Measurements from ENCODE around the gene HSD17B1. TPM values are rescaled to one million over a fixed set of nuclear protein-coding genes. Genes with fewer than 3 reads are reported as not detected.
A peak's percentile ranks its signal among the peaks of the same experiment; 100 is the strongest.

Gene HSD17B1
- total and polyA plus RNA-seq, 7 experiments from 2014 or later = 0.39 to 2.2 (median 1.4) TPM

DNA sequence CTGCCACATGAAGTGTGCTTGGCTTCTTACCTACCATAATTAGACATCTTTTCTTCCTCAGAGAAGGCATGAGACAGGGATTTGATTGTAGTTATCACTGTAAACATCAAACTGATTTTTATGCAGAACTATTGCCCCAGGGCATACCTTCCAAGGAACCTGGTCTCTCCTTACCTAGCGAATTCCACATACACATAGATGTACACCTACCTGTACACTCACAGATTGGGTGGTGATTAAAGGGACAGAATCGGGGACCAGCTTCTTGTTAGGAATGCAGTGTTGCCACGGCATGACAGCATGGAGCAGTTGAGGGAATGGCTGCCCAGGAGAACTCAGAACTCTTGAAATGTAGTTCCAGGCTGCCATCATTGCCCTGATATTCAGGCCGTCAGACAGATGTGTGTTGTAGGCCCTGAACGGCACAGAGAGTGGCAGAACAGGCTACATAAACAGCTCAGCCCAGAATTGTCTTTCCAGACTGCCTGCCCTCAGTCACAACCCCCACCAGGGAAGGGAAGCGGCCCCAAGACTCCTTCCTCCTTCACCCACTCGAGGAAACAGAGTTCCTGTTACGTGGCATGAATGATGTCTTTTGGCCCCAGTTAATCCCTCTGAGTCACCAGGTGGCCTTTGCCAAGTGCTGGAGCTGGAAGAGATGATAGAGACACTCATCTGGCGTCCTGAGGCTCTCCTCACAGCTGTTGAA, 34.5 kb upstream of the HSD17B1 start:
- Histone ChIP-seq H3K27ac (ENCODE audit: low read depth, low read length) (no peak overlapping the region), H3K4me1 (ENCODE audit: control insufficient read depth in 2 of 2, insufficient read depth in 2 of 2, low read length in 2 of 2) (no peaks in the 10 kb centered on the region), H3K4me3 (ENCODE audit: low read length) (no peak overlapping the region), H3K9me3 (ENCODE audit: control insufficient read depth in 2 of 3, low read length in 3 of 3) (no peaks in the 10 kb centered on the region), H3K36me3 (ENCODE audit: control insufficient read depth in 2 of 3, insufficient read depth in 3 of 3, low read length in 3 of 3) (peaks cover 0 to 26% (median 8%) of the 10 kb centered on the region in 3 experiments), H3K27me3 (ENCODE audit: control insufficient read depth in 2 of 2, insufficient read depth in 2 of 2, low read length in 2 of 2) (no peaks in the 10 kb centered on the region)
- ATAC-seq (peak; percentile 67), DNase-seq (no peak)
- Mint-ChIP-seq H3K4me3 (no peak overlapping the region), H3K9me3 (no peaks in the 10 kb centered on the region), H3K27ac (no peak overlapping the region), H3K4me1 (peaks cover 5 to 8% (median 5%) of the 10 kb centered on the region in 7 donors), H3K36me3 (peaks cover 0 to 16% (median 0%) of the 10 kb centered on the region in 5 donors), H3K27me3 (peaks cover 0 to 4% (median 0%) of the 10 kb centered on the region in 5 donors)
- CTCF ChIA-PET = interaction anchor here (0.5 to 2.5 kb wide), 15 partner anchors 9 to 307 kb away, joined by 3 to 7 read pairs (median 4); no protein-coding TSS in a partner anchor
- POLR2A ChIA-PET = interaction anchor here (1.0 kb wide), 2 partner anchors 12 to 15 kb away, joined by 4 to 5 read pairs; no protein-coding TSS in a partner anchor
- intact Hi-C loops (cut with micrococcal nuclease) = no loop called here

- H3K4me1 Mint-ChIP-seq = peaks cover 5 to 12% (median 5%) of the 10 kb centered on the region in 7 donors
- ChIA-PET POLR2A (interaction anchor here (0.6 to 1.0 kb wide), 4 partner anchors 11 to 14 kb away, joined by 3 to 5 read pairs (median 4); no protein-coding TSS in a partner anchor), CTCF (interaction anchor here (0.5 to 2.5 kb wide), 11 partner anchors 8 to 306 kb away, joined by 3 to 7 read pairs (median 5); no protein-coding TSS in a partner anchor)
- peaks cover 0 to 4% (median 0%) of the 10 kb centered on the region in 5 donors for H3K27me3 Mint-ChIP-seq
- no peaks in the 10 kb centered on the region for H3K9me3 ChIP-seq (ENCODE audit: control insufficient read depth in 2 of 3, low read length in 3 of 3)
- H3K27ac Mint-ChIP-seq = no peak overlapping the region
- H3K27ac ChIP-seq (ENCODE audit: low read depth, low read length) = no peak overlapping the region
- peaks cover 0 to 22% (median 8%) of the 10 kb centered on the region in 3 experiments for H3K36me3 ChIP-seq (ENCODE audit: control insufficient read depth in 2 of 3, insufficient read depth in 3 of 3, low read length in 3 of 3)
- H3K4me3 Mint-ChIP-seq = no peak overlapping the region
- no peaks in the 10 kb centered on the region for H3K27me3 ChIP-seq (ENCODE audit: control insufficient read depth in 2 of 2, insufficient read depth in 2 of 2, low read length in 2 of 2)
- DNase-seq = no peak
- H3K4me3 ChIP-seq (ENCODE audit: low read length) = no peak overlapping the region
- ATAC-seq = no peak
- intact Hi-C loops (cut with micrococcal nuclease) = no loop called here
- H3K4me1 ChIP-seq (ENCODE audit: control insufficient read depth in 2 of 2, insufficient read depth in 2 of 2, low read length in 2 of 2) = no peaks in the 10 kb centered on the region
- H3K36me3 Mint-ChIP-seq = peaks cover 0 to 16% (median 0%) of the 10 kb centered on the region in 5 donors
- no peaks in the 10 kb centered on the region for H3K9me3 Mint-ChIP-seq
These were observed 33.8 kb upstream of the HSD17B1 start for GRCh38 chr17:42518755-42519545.

DNA sequence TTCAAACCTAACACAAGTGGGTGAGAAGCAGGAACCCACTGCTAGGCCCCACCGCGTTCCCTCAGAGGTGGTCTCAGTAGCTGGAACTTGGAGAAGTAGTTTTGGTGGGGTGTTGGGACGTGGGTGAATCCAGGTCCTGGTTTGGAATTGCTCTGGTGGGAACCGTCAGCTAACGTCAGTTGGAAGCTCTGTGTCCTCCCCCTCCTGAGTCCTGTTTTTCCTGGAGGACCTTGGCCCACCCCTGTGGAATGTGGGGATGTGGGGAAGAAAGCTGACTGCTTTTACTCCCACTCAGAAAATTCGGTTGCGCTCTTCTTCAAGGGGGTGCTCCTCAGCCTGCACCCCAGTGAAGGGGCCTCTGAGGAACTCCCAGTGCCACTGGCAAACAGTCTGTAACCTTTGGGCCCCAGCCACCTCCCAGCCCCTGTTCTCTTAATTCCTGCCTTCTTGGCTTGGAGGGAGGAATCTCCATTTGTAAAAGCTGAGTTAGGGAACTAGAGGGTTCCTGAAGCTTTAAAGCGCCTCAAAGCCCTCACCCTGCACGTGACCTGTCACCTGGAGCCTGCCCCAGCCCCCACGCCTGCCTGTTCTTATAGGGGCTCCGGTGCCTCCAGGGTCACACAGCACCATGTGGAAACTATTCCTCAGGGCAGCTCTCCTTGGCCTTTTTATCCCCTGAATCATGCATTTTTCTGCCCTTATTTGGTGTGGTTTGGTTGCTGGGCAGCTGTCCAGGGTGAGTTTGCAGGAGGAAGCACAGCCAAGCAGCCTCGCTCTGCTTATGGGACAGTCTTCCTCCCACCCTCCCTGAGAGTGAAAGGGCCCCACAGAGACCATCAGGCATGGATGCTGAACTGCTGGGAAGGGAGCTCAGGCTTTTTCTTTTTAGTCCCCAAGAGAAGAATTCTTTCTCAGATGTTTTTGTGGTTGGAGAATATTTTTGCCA, 32.9 kb upstream of the HSD17B1 start:
- no peak for ATAC-seq
- ChIA-PET POLR2A (interaction anchor here (0.6 to 1.1 kb wide), 5 partner anchors 11 to 166 kb away, joined by 3 to 7 read pairs (median 3); no protein-coding TSS in a partner anchor), CTCF (interaction anchor here (1.6 to 2.0 kb wide), 3 partner anchors 58 to 92 kb away, joined by 5 to 8 read pairs (median 6); no protein-coding TSS in a partner anchor)
- Histone ChIP-seq H3K4me3 (ENCODE audit: low read length) (no peak overlapping the region), H3K4me1 (ENCODE audit: control insufficient read depth in 2 of 2, insufficient read depth in 2 of 2, low read length in 2 of 2) (no peaks in the 10 kb centered on the region), H3K27me3 (ENCODE audit: control insufficient read depth in 2 of 2, insufficient read depth in 2 of 2, low read length in 2 of 2) (no peaks in the 10 kb centered on the region), H3K27ac (ENCODE audit: low read depth, low read length) (no peak overlapping the region), H3K36me3 (ENCODE audit: control insufficient read depth in 2 of 3, insufficient read depth in 3 of 3, low read length in 3 of 3) (peaks cover 0 to 19% (median 8%) of the 10 kb centered on the region in 3 experiments), H3K9me3 (ENCODE audit: control insufficient read depth in 2 of 3, low read length in 3 of 3) (no peaks in the 10 kb centered on the region)
- Mint-ChIP-seq H3K9me3 (no peaks in the 10 kb centered on the region), H3K4me1 (peaks cover 5 to 14% (median 5%) of the 10 kb centered on the region in 7 donors), H3K36me3 (peaks cover 0 to 16% (median 0%) of the 10 kb centered on the region in 5 donors), H3K27ac (peak overlapping the region in 1 of 9 donors; percentile 8), H3K27me3 (peaks cover 0 to 4% (median 0%) of the 10 kb centered on the region in 5 donors), H3K4me3 (no peak overlapping the region)
- DNase-seq = no peak
- intact Hi-C loops (cut with micrococcal nuclease) = no loop called here

- Mint-ChIP-seq H3K4me3 (no peak overlapping the region), H3K36me3 (peaks cover 0 to 16% (median 0%) of the 10 kb centered on the region in 5 donors), H3K4me1 (peaks cover 5 to 14% (median 5%) of the 10 kb centered on the region in 7 donors), H3K27ac (peak overlapping the region in 1 of 9 donors; percentile 8), H3K9me3 (no peaks in the 10 kb centered on the region), H3K27me3 (peaks cover 0 to 4% (median 0%) of the 10 kb centered on the region in 5 donors)
- Histone ChIP-seq H3K27ac (ENCODE audit: low read depth, low read length) (no peak overlapping the region), H3K4me1 (ENCODE audit: control insufficient read depth in 2 of 2, insufficient read depth in 2 of 2, low read length in 2 of 2) (no peaks in the 10 kb centered on the region), H3K36me3 (ENCODE audit: control insufficient read depth in 2 of 3, insufficient read depth in 3 of 3, low read length in 3 of 3) (peaks cover 0 to 19% (median 8%) of the 10 kb centered on the region in 3 experiments), H3K4me3 (ENCODE audit: low read length) (no peak overlapping the region), H3K27me3 (ENCODE audit: control insufficient read depth in 2 of 2, insufficient read depth in 2 of 2, low read length in 2 of 2) (no peaks in the 10 kb centered on the region), H3K9me3 (ENCODE audit: control insufficient read depth in 2 of 3, low read length in 3 of 3) (no peaks in the 10 kb centered on the region)
- intact Hi-C loops (cut with micrococcal nuclease) = no loop called here
- peak in 1 of 9 donors; percentile 12 for DNase-seq
- POLR2A ChIA-PET = interaction anchor here (0.5 to 1.1 kb wide), 3 partner anchors 10 to 200 kb away, joined by 3 to 7 read pairs (median 3); no protein-coding TSS in a partner anchor
- CTCF ChIA-PET = interaction anchor here (0.6 to 2.0 kb wide), 7 partner anchors 55 to 543 kb away, joined by 3 to 8 read pairs (median 3); no protein-coding TSS in a partner anchor
- no peak for ATAC-seq
These were observed 32.2 kb upstream of the HSD17B1 start for GRCh38 chr17:42520540-42520951.

DNA sequence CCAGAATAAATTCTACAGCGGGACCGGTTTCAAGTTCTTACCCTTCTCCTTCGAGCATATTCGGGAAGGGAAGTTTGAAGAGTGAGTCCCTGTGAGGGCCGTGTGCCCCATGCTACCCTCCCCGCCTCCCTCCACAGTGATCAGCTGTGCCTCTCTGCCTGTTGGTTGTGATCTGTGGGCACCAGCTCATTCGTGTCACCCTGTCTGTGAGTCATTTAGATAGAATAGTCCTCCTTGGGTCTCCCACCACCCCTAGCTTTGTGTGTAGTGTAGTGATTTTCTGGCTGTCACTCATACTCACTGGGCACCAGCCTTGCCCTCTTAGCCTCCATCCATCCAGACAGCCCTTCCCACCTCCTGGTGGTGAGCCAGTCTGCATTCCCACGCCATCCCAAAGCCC, 31.7 kb upstream of the HSD17B1 start:
- intact Hi-C loops (cut with micrococcal nuclease) = no loop called here
- ChIA-PET CTCF (interaction anchor here (0.6 to 2.0 kb wide), 5 partner anchors 56 to 544 kb away, joined by 3 to 8 read pairs (median 3); no protein-coding TSS in a partner anchor), POLR2A (interaction anchor here (0.5 to 1.1 kb wide), 2 partner anchors 9 to 200 kb away, joined by 3 to 7 read pairs; no protein-coding TSS in a partner anchor)
- peaks cover 5 to 14% (median 5%) of the 10 kb centered on the region in 7 donors for H3K4me1 Mint-ChIP-seq
- H3K4me3 ChIP-seq (ENCODE audit: low read length) = no peak overlapping the region
- H3K36me3 ChIP-seq (ENCODE audit: control insufficient read depth in 2 of 3, insufficient read depth in 3 of 3, low read length in 3 of 3) = peaks cover 0 to 19% (median 8%) of the 10 kb centered on the region in 3 experiments
- H3K9me3 ChIP-seq (ENCODE audit: control insufficient read depth in 2 of 3, low read length in 3 of 3) = no peaks in the 10 kb centered on the region
- H3K27ac Mint-ChIP-seq = no peak overlapping the region
- H3K4me3 Mint-ChIP-seq = no peak overlapping the region
- DNase-seq (no peak), ATAC-seq (no peak)
- H3K27ac ChIP-seq (ENCODE audit: low read depth, low read length) = no peak overlapping the region
- H3K27me3 Mint-ChIP-seq = peaks cover 0 to 4% (median 0%) of the 10 kb centered on the region in 5 donors
- no peaks in the 10 kb centered on the region for H3K27me3 ChIP-seq (ENCODE audit: control insufficient read depth in 2 of 2, insufficient read depth in 2 of 2, low read length in 2 of 2)
- H3K36me3 Mint-ChIP-seq = peaks cover 0 to 16% (median 0%) of the 10 kb centered on the region in 5 donors
- no peaks in the 10 kb centered on the region for H3K9me3 Mint-ChIP-seq
- no peaks in the 10 kb centered on the region for H3K4me1 ChIP-seq (ENCODE audit: control insufficient read depth in 2 of 2, insufficient read depth in 2 of 2, low read length in 2 of 2)

Data from naive thymus-derived CD4-positive, alpha-beta T cell (primary cell).